Measurements from ENCODE around the gene ZNF777. TPM values are rescaled to one million over a fixed set of nuclear protein-coding genes. Genes with fewer than 3 reads are reported as not detected.

The ZNF777 gene
- total and polyA plus RNA-seq, 9 of the 15 experiments (the other 6 are each of a cell fraction or from before 2014, with no cell fraction given) = 0.11 to 32.6 (median 9.0) TPM

DNA sequence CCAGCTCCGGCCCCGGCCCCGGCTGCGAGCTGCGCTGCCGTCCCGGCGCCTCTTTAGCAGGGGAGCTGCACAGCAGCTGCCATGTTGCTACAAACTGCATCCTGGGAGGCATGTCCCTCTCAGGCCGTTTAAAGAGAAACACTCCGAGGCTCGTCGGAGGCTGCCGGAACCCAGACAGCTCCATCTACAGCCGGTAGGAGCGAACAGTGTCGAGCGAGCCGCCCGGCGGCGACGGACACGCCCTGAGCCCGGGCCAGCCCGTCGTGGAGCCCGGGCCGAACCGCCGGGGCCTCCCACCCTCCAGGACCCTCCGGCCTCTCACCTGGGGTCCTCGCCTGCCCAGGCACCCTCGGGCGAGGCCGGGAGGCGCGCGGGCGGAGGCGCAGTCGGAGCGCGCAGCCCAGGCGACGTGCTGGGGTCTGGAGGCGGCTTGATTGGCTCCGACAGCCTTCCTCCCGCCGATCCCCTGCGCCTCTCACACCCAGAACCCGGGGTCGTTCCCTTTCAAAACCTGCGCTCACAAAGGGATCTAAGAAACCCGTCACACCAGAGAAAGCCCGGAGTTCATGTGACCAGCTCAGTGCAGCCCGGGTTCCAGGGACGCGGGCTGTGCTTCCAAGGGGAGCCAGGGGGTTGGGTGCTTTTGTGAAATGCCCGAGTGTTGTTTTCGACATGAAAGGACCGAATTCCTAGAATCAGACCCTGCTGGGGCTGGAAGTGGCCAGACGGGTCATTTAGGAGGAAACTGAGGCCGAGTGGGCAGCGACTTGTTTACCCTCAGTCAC lies at the start of gene ZNF777 (continued):
- TF ChIP-seq NR4A1 (CRISPR knock-in tag; IDR thresholded peaks at IDR 0.05) = peak; percentile 92; the same call in 1 of the 2 replicates
- peak; percentile 61; the same call in 1 of the 2 replicates for TF ChIP-seq NR4A1 (tag; IDR thresholded peaks at IDR 0.05)
- 0 out of 2 replicates have a peak, but pooled peaks have one; percentile 25 for TF ChIP-seq SMC3 (conservative IDR thresholded peaks at IDR 0.05; ENCODE audit: insufficient read depth, low read depth, low read length)
- TF ChIP-seq, protein P1, sequence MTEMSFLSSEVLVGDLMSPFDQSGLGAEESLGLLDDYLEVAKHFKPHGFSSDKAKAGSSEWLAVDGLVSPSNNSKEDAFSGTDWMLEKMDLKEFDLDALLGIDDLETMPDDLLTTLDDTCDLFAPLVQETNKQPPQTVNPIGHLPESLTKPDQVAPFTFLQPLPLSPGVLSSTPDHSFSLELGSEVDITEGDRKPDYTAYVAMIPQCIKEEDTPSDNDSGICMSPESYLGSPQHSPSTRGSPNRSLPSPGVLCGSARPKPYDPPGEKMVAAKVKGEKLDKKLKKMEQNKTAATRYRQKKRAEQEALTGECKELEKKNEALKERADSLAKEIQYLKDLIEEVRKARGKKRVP (CRISPR knock-in tag; IDR thresholded peaks at IDR 0.05) = peak; percentile 43; the same call in 1 of the 2 replicates
- TF ChIP-seq, protein P2, sequence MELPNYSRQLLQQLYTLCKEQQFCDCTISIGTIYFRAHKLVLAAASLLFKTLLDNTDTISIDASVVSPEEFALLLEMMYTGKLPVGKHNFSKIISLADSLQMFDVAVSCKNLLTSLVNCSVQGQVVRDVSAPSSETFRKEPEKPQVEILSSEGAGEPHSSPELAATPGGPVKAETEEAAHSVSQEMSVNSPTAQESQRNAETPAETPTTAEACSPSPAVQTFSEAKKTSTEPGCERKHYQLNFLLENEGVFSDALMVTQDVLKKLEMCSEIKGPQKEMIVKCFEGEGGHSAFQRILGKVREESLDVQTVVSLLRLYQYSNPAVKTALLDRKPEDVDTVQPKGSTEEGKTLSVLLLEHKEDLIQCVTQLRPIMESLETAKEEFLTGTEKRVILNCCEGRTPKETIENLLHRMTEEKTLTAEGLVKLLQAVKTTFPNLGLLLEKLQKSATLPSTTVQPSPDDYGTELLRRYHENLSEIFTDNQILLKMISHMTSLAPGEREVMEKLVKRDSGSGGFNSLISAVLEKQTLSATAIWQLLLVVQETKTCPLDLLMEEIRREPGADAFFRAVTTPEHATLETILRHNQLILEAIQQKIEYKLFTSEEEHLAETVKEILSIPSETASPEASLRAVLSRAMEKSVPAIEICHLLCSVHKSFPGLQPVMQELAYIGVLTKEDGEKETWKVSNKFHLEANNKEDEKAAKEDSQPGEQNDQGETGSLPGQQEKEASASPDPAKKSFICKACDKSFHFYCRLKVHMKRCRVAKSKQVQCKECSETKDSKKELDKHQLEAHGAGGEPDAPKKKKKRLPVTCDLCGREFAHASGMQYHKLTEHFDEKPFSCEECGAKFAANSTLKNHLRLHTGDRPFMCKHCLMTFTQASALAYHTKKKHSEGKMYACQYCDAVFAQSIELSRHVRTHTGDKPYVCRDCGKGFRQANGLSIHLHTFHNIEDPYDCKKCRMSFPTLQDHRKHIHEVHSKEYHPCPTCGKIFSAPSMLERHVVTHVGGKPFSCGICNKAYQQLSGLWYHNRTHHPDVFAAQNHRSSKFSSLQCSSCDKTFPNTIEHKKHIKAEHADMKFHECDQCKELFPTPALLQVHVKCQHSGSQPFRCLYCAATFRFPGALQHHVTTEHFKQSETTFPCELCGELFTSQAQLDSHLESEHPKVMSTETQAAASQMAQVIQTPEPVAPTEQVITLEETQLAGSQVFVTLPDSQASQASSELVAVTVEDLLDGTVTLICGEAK (IDR thresholded peaks at IDR 0.05) = 0 out of 2 replicates have a peak, but pooled peaks have one; percentile 20
- TF ChIP-seq, protein P2 (CRISPR knock-in tag; IDR thresholded peaks at IDR 0.05) = no peak
- TF ChIP-seq JUN (IDR thresholded peaks at IDR 0.05; ENCODE audit: borderline replicate concordance, low read depth, low read length) = peak; percentile 48; the same call in 1 of the 2 replicates
- TF ChIP-seq JUN (CRISPR knock-in tag; IDR thresholded peaks at IDR 0.05; ENCODE audit: borderline replicate concordance) = no peak
- TF ChIP-seq EZH2 (IDR thresholded peaks at IDR 0.05; ENCODE audit: borderline replicate concordance, low read depth, low read length) = no peak
- TF ChIP-seq, protein P3, sequence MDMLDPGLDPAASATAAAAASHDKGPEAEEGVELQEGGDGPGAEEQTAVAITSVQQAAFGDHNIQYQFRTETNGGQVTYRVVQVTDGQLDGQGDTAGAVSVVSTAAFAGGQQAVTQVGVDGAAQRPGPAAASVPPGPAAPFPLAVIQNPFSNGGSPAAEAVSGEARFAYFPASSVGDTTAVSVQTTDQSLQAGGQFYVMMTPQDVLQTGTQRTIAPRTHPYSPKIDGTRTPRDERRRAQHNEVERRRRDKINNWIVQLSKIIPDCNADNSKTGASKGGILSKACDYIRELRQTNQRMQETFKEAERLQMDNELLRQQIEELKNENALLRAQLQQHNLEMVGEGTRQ (CRISPR knock-in tag; IDR thresholded peaks at IDR 0.05) = 0 out of 2 replicates have a peak, but pooled peaks have one; percentile 11
- TF ChIP-seq MAFF (IDR thresholded peaks at IDR 0.05; ENCODE audit: low read length) = no peak
- no peak for TF ChIP-seq XRCC5 (IDR thresholded peaks at IDR 0.05; ENCODE audit: low read depth, low read length)
- no peak for TF ChIP-seq NUFIP1 (IDR thresholded peaks at IDR 0.05; ENCODE audit: partially characterized antibody)
- TF ChIP-seq ARID1B (IDR thresholded peaks at IDR 0.05) = no peak
- no peak for TF ChIP-seq TCFL5 (CRISPR knock-in tag; conservative IDR thresholded peaks at IDR 0.05)
- TF ChIP-seq ZC3H8 (IDR thresholded peaks at IDR 0.05) = no peak
- peak; percentile 45 for TF ChIP-seq MBD2 (IDR thresholded peaks at IDR 0.05; ENCODE audit: borderline replicate concordance, low read depth)

All from K562 (cell line).